D721Med (cell line): ENCODE data around the gene ABI3BP.

Source experiments
- DNase-seq: peaks from one replicate; pipeline ENCODE4 v3.0.0; 2011; ENCODE audit warnings: low spot score; ENCODE audit not compliant: insufficient read length
- FAIRE-seq: peaks from 2 replicates; lab custom pipeline; 2011; peaks lifted over from hg19 to GRCh38; lab: Jason Lieb, UNC
- CTCF ChIP-seq: IDR thresholded peaks from 2 replicates; pipeline ENCODE4 v1.5.1; 2012; ENCODE audit warnings: mild to moderate bottlenecking, control low read depth; ENCODE audit not compliant: insufficient read depth; ENCODE audit errors: missing control alignments

ABI3BP gene

GRCh38 chr3:100879195-100879810 is 113.9 kb downstream of the ABI3BP start:
- DNase-seq (no peak), FAIRE-seq (no peak)
- TF ChIP-seq CTCF = no peak

- FAIRE-seq (no peak), DNase-seq (no peak)
- TF ChIP-seq CTCF = no peak
Observed at GRCh38 chr3:100877286-100877685, 115.9 kb downstream of the ABI3BP start.

- no peak for FAIRE-seq
- no peak for DNase-seq
- TF ChIP-seq CTCF = no peak
Observed at GRCh38 chr3:100875239-100875638, 118.0 kb downstream of the ABI3BP start.

GRCh38 chr3:100873611-100874010 is 119.6 kb downstream of the ABI3BP start:
- DNase-seq = no peak
- TF ChIP-seq CTCF = no peak
- no peak for FAIRE-seq

- FAIRE-seq = no peak
- DNase-seq = no peak
- no peak for TF ChIP-seq CTCF
Observed at GRCh38 chr3:100871306-100871705, 121.9 kb downstream of the ABI3BP start.

- TF ChIP-seq CTCF = no peak
- DNase-seq (no peak), FAIRE-seq (no peak)
Observed at GRCh38 chr3:100869787-100870186, 123.4 kb downstream of the ABI3BP start.

GRCh38 chr3:100868894-100869293 is 124.3 kb downstream of the ABI3BP start:
- no peak for TF ChIP-seq CTCF
- FAIRE-seq = no peak
- DNase-seq = no peak
